GM18526 (cell line): ENCODE data around the gene KMT5C.

Experiments
- POLR2A ChIP-seq: IDR thresholded peaks from 3 replicates; pipeline ENCODE4 v1.6.1; 2011; ENCODE audit not compliant: insufficient read length; ENCODE audit errors: extremely low read depth

The KMT5C gene

GRCh38 chr19:55340784-55341147 is 1.1 kb downstream of the KMT5C start:
- TF ChIP-seq POLR2A = no peak

GRCh38 chr19:55341171-55341588 is 1.5 kb downstream of the KMT5C start:
- no peak for TF ChIP-seq POLR2A

- no peak for TF ChIP-seq POLR2A
Observed at GRCh38 chr19:55341595-55342531, 2.2 kb downstream of the KMT5C start.

- TF ChIP-seq POLR2A = no peak
Observed at GRCh38 chr19:55344444-55344843, 4.8 kb downstream of the KMT5C start.

GRCh38 chr19:55345101-55345817 is 5.6 kb downstream of the KMT5C start:
- no peak for TF ChIP-seq POLR2A

GRCh38 chr19:55345818-55346724 is 6.4 kb downstream of the KMT5C start:
- no peak for TF ChIP-seq POLR2A

GRCh38 chr19:55346725-55347441 is 7.2 kb downstream of the KMT5C start:
- no peak for TF ChIP-seq POLR2A

- no peak for TF ChIP-seq POLR2A
Observed at GRCh38 chr19:55347442-55348009, 7.8 kb downstream of the KMT5C start.

- no peak for TF ChIP-seq POLR2A
Observed at GRCh38 chr19:55348317-55349034, 8.8 kb downstream of the KMT5C start.

GRCh38 chr19:55350620-55351315 is 11.1 kb downstream of the KMT5C start:
- TF ChIP-seq POLR2A = no peak

GRCh38 chr19:55352040-55352439 is 12.4 kb downstream of the KMT5C start:
- TF ChIP-seq POLR2A = no peak

GRCh38 chr19:55352549-55353145 is 13.0 kb downstream of the KMT5C start:
- TF ChIP-seq POLR2A = no peak

GRCh38 chr19:55353356-55353802 is 13.7 kb downstream of the KMT5C start:
- TF ChIP-seq POLR2A = no peak
